SU-DHL-6 (cell line): ENCODE measurements around the gene PHLDB1.

Source experiments
- H2AFZ ChIP-seq: fragments of 200-600 bp; sonication (generic); 2 replicates; pipeline ENCODE4 v1.6.1; 2014; ENCODE audit warnings: low read depth, mild to moderate bottlenecking, moderate library complexity, mixed read lengths, antibody characterized with exemption, low read length; ENCODE audit not compliant: severe bottlenecking
- H3F3A ChIP-seq: fragments of 200-600 bp; shearing (Covaris generic); 2 replicates; pipeline ENCODE4 v1.6.0; 2016; ENCODE audit warnings: antibody characterized with exemption, mild to moderate bottlenecking; ENCODE audit not compliant: insufficient read depth
- H3K27ac ChIP-seq: fragments of 200-600 bp; sonication (generic); 2 replicates; pipeline ENCODE4 v1.5.1; 2016; ENCODE audit warnings: low read depth, mild to moderate bottlenecking, low read length, moderate library complexity, mixed read lengths
- H3K27me3 ChIP-seq: fragments of 200-600 bp; sonication (generic), shearing (Covaris generic); 2 replicates; pipeline ENCODE4 v1.6.0; 2014; ENCODE audit warnings: mild to moderate bottlenecking, low read length
- H3K36me3 ChIP-seq: fragments of 200-600 bp; sonication (generic); 2 replicates; pipeline ENCODE4 v1.6.1; 2014; ENCODE audit warnings: mild to moderate bottlenecking, low read length, mixed read lengths
- H3K4me2 ChIP-seq: fragments of 300-600, 200-600 bp; shearing (Covaris generic), sonication (generic); 2 replicates; pipeline ENCODE4 v1.6.0; 2014; ENCODE audit warnings: low read length, low read depth, mild to moderate bottlenecking; ENCODE audit not compliant: poor library complexity, severe bottlenecking
- H3K4me3 ChIP-seq: fragments of 200-600 bp; sonication (generic); 2 replicates; pipeline ENCODE4 v1.5.1; 2014; ENCODE audit warnings: antibody characterized with exemption, low read length, mild to moderate bottlenecking, mixed read lengths; ENCODE audit not compliant: insufficient read depth, poor library complexity, severe bottlenecking
- H3K79me2 ChIP-seq: fragments of 200-600 bp; sonication (generic); 2 replicates; pipeline ENCODE4 v1.6.1; 2014; ENCODE audit warnings: mild to moderate bottlenecking, low read length, moderate library complexity; ENCODE audit not compliant: insufficient read depth
- H3K9ac ChIP-seq: fragments of 200-600 bp; sonication (generic); 2 replicates; pipeline ENCODE4 v1.7.0; 2014; ENCODE audit warnings: mild to moderate bottlenecking, low read length
- H3K9me2 ChIP-seq: fragments of 200-600 bp; sonication (generic); replicated peaks from 2 replicates; pipeline ENCODE4 v1.6.1; 2014; ENCODE audit warnings: low read length; ENCODE audit not compliant: insufficient read depth
- H3K9me3 ChIP-seq: fragments of 200-600 bp; sonication (generic); 2 replicates; pipeline ENCODE4 v1.6.1; 2014; ENCODE audit warnings: low read length, mixed read lengths; ENCODE audit not compliant: insufficient read depth
- H4K20me1 ChIP-seq: fragments of 200-600 bp; sonication (generic); 2 replicates; pipeline ENCODE4 v1.6.1; 2014; ENCODE audit warnings: low read depth, mild to moderate bottlenecking, antibody characterized with exemption, low read length, moderate library complexity, mixed read lengths
- CTCF ChIP-seq: fragments of 200-600 bp; sonication (generic); IDR thresholded peaks from one replicate; pipeline ENCODE4 v1.5.1; 2017; ENCODE audit warnings: antibody characterized with exemption, mild to moderate bottlenecking, low read length, moderate library complexity; ENCODE audit not compliant: insufficient read depth, poor library complexity, severe bottlenecking
- EZH2phosphoT487 ChIP-seq: fragments of 200-600 bp; sonication (generic), shearing (Covaris generic); conservative IDR thresholded peaks from 2 replicates; pipeline ENCODE4 v1.6.1; 2018; ENCODE audit warnings: mild to moderate bottlenecking, antibody characterized with exemption, low read length, moderate library complexity, mixed read lengths

The PHLDB1 gene

GRCh38 chr11:118649941-118650340 is 42.5 kb downstream of the PHLDB1 start:
- no peaks in the 10 kb centered on the region for H3F3A ChIP-seq
- H3K36me3 ChIP-seq = no peaks in the 10 kb centered on the region
- H3K4me3 ChIP-seq = no peak overlapping the region
- H3K9me2 ChIP-seq = no peaks in the 10 kb centered on the region
- no peaks in the 10 kb centered on the region for H3K79me2 ChIP-seq
- H3K9me3 ChIP-seq = no peaks in the 10 kb centered on the region
- H3K27me3 ChIP-seq = no peaks in the 10 kb centered on the region
- H4K20me1 ChIP-seq = no peaks in the 10 kb centered on the region
- H3K4me2 ChIP-seq = no peak overlapping the region
- TF ChIP-seq CTCF (no peak), EZH2phosphoT487 (no peak)
- no peak overlapping the region for H3K27ac ChIP-seq
- H2AFZ ChIP-seq = no peak overlapping the region
- no peak overlapping the region for H3K9ac ChIP-seq

GRCh38 chr11:118650366-118650765 is 43.0 kb downstream of the PHLDB1 start:
- H3K36me3 ChIP-seq = no peaks in the 10 kb centered on the region
- no peaks in the 10 kb centered on the region for H3F3A ChIP-seq
- no peaks in the 10 kb centered on the region for H3K27me3 ChIP-seq
- H3K9me3 ChIP-seq = no peaks in the 10 kb centered on the region
- no peaks in the 10 kb centered on the region for H4K20me1 ChIP-seq
- no peaks in the 10 kb centered on the region for H3K9me2 ChIP-seq
- no peak overlapping the region for H3K9ac ChIP-seq
- no peak overlapping the region for H3K27ac ChIP-seq
- no peaks in the 10 kb centered on the region for H3K79me2 ChIP-seq
- H3K4me2 ChIP-seq = no peak overlapping the region
- TF ChIP-seq CTCF (no peak), EZH2phosphoT487 (no peak)
- no peak overlapping the region for H3K4me3 ChIP-seq
- no peak overlapping the region for H2AFZ ChIP-seq

GRCh38 chr11:118651820-118652219 is 44.4 kb downstream of the PHLDB1 start:
- H3K4me3 ChIP-seq = no peak overlapping the region
- H2AFZ ChIP-seq = no peak overlapping the region
- no peak overlapping the region for H3K27ac ChIP-seq
- H4K20me1 ChIP-seq = no peaks in the 10 kb centered on the region
- H3K4me2 ChIP-seq = no peak overlapping the region
- H3K27me3 ChIP-seq = no peaks in the 10 kb centered on the region
- H3K36me3 ChIP-seq = no peaks in the 10 kb centered on the region
- TF ChIP-seq CTCF (no peak), EZH2phosphoT487 (no peak)
- H3F3A ChIP-seq = no peaks in the 10 kb centered on the region
- H3K79me2 ChIP-seq = no peaks in the 10 kb centered on the region
- no peak overlapping the region for H3K9ac ChIP-seq
- no peaks in the 10 kb centered on the region for H3K9me2 ChIP-seq
- no peaks in the 10 kb centered on the region for H3K9me3 ChIP-seq

GRCh38 chr11:118652681-118653181 is 45.3 kb downstream of the PHLDB1 start:
- no peak overlapping the region for H3K9ac ChIP-seq
- H3K4me2 ChIP-seq = no peak overlapping the region
- H2AFZ ChIP-seq = no peak overlapping the region

More at GRCh38 chr11:118652681-118653181, 45.3 kb downstream of the PHLDB1 start:
- Histone ChIP-seq H3K36me3 (no peaks in the 10 kb centered on the region), H3K9me2 (no peaks in the 10 kb centered on the region), H3F3A (no peaks in the 10 kb centered on the region), H3K27ac (no peak overlapping the region), H3K27me3 (no peaks in the 10 kb centered on the region), H4K20me1 (no peaks in the 10 kb centered on the region), H3K9me3 (no peaks in the 10 kb centered on the region), H3K79me2 (no peaks in the 10 kb centered on the region), H3K4me3 (no peak overlapping the region)
- no peak for TF ChIP-seq CTCF
- no peak for TF ChIP-seq EZH2phosphoT487
